Stomach (tissue), 9 donors: ENCODE results near the gene DLD. TPM values are rescaled to one million over a fixed set of nuclear protein-coding genes. Genes with fewer than 3 reads are reported as not detected.
A peak's percentile ranks its signal among the peaks of the same experiment; 100 is the strongest.

Source experiments
- DNase-seq, 2 donors: peaks; one replicate each; pipeline versions ENCODE4 v3.0.0 to v3.0.0-alpha.2; 2013 to 2019
- H3K27ac ChIP-seq, 5 donors: fragments of 200-600 bp in 4 of 5; sonication (generic) in 4 of 5; one replicate each; pipeline ENCODE4 v1.5.1; 2013 to 2019; ENCODE audit warnings: mild to moderate bottlenecking in 1 of 5, moderate library complexity in 1 of 5
- H3K27me3 ChIP-seq, 3 donors: fragments of 200-600 bp; sonication (generic); one replicate each; pipeline ENCODE4 v1.5.1; 2017 to 2019; ENCODE audit warnings: mixed run types in 1 of 3
- H3K36me3 ChIP-seq, 4 donors: fragments of 200-600 bp; sonication (generic); 1 replicate in 3 of 4; 2 replicates in 1 of 4; pipeline ENCODE4 v1.5.1; 2016 to 2019
- H3K4me1 ChIP-seq, 4 donors: fragments of 200-600 bp; sonication (generic); one replicate each; pipeline ENCODE4 v1.5.1; 2016 to 2019
- H3K4me3 ChIP-seq, 4 donors: fragments of 200-600 bp; sonication (generic) in 3 of 4; one replicate each; pipeline ENCODE4 v1.5.1; 2016 to 2019; ENCODE audit warnings: mild to moderate bottlenecking in 1 of 4
- H3K9me3 ChIP-seq, 4 donors: fragments of 200-600 bp; sonication (generic); one replicate each; pipeline ENCODE4 v1.5.1; 2016 to 2019
- EP300 ChIP-seq: sonication (generic); formaldehyde crosslinking; IDR thresholded peaks from one replicate; pipeline ENCODE4 v1.6.1; 2017; ENCODE audit warnings: antibody characterized with exemption
- POLR2A ChIP-seq, 4 donors: fragments of 450-650 bp; IDR thresholded peaks; one replicate each; pipeline ENCODE4 v1.6.1; 2016; ENCODE audit warnings: antibody characterized with exemption in 4 of 4, control low read depth in 2 of 4, mild to moderate bottlenecking in 1 of 4, moderate library complexity in 1 of 4
- POLR2AphosphoS5 ChIP-seq, 3 donors: sonication (generic); formaldehyde crosslinking; IDR thresholded peaks; one replicate each; pipeline ENCODE4 v1.6.1; 2016; ENCODE audit warnings: antibody characterized with exemption in 3 of 3
- WGBS, 5 donors: extraction: QIAGEN DNeasy Blood & Tissue Kit in 3 of 5; methylation state at CpG; one replicate each; pipeline versions ENCODE4 v1.1.5 to v1.1.7; 2013 to 2018; 5-methylcytosine and 5-hydroxymethylcytosine counted together
- intact Hi-C: fragments of 100-400 bp; cut with DNase I; formaldehyde crosslinking; loops from one replicate; pipeline ENCODE4 v1.15.1; 2023; ENCODE audit warnings: low total_unique reads
- polyA plus RNA-seq, 3 donors: library from polyadenylated mRNA; stranded (reverse); fragments of 200-250 nt; gene quantifications; one replicate each; pipeline ENCODE4 v1.2.3, GENCODE V29; 2013
- total RNA-seq, 5 donors: library from RNA; depleted of rRNA; stranded (reverse); fragments of >200 nt; gene quantifications; one replicate each; pipeline versions ENCODE4 v1.1.0 to v1.2.3, GENCODE V29; 2014 to 2016
- TF ChIP-seq, protein P1 (sequence below), 7 experiments: fragments of 450-650 bp in 4 of 7; fragments of 200-600 bp in 3 of 7; sonication (generic) in 3 of 7; IDR thresholded peaks; one replicate each; pipeline ENCODE4 v1.5.1; 2016 to 2019; ENCODE audit warnings: antibody characterized with exemption in 7 of 7, control low read depth in 2 of 7, mild to moderate bottlenecking in 1 of 7
- donor health status: healthy with polysubstance abuse.
- donor health status: Bipolar disorder and iron deficiency.
- donor health status: healthy.

Gene DLD
- total and polyA plus RNA-seq, 8 donors: 24.6 to 173 (median 88.2) TPM

GRCh38 chr7:107933386-107934013, 42.5 kb downstream of the DLD start:
- H3K27me3 ChIP-seq: no peaks in the 10 kb centered on the region
- no peaks in the 10 kb centered on the region for H3K9me3 ChIP-seq
- WGBS, 5 donors: 54 to 71% (median 64%) methylated on average over 6 of the region's 6 CpGs
- H3K36me3 ChIP-seq: peaks cover 7 to 76% (median 67%) of the 10 kb centered on the region in 4 donors
- TF ChIP-seq EP300: no peak
- TF ChIP-seq POLR2A (IDR thresholded peaks at IDR 0.05): no peak
- TF ChIP-seq, protein P1, sequence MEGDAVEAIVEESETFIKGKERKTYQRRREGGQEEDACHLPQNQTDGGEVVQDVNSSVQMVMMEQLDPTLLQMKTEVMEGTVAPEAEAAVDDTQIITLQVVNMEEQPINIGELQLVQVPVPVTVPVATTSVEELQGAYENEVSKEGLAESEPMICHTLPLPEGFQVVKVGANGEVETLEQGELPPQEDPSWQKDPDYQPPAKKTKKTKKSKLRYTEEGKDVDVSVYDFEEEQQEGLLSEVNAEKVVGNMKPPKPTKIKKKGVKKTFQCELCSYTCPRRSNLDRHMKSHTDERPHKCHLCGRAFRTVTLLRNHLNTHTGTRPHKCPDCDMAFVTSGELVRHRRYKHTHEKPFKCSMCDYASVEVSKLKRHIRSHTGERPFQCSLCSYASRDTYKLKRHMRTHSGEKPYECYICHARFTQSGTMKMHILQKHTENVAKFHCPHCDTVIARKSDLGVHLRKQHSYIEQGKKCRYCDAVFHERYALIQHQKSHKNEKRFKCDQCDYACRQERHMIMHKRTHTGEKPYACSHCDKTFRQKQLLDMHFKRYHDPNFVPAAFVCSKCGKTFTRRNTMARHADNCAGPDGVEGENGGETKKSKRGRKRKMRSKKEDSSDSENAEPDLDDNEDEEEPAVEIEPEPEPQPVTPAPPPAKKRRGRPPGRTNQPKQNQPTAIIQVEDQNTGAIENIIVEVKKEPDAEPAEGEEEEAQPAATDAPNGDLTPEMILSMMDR (IDR thresholded peaks at IDR 0.05): no peak
- no peak for TF ChIP-seq POLR2AphosphoS5 (IDR thresholded peaks at IDR 0.05)
- DNase-seq: no peak
- H3K27ac ChIP-seq: peak overlapping the region in 2 of 5 donors; percentile 24 to 66
- H3K4me1 ChIP-seq: peaks cover 3 to 65% (median 22%) of the 10 kb centered on the region in 4 donors
- H3K4me3 ChIP-seq: no peak overlapping the region
- intact Hi-C loops: no loop called here

GRCh38 chr7:107934991-107935770, 44.2 kb downstream of the DLD start:
- DNase-seq: no peak
- H3K9me3 ChIP-seq: no peaks in the 10 kb centered on the region
- TF ChIP-seq POLR2A (IDR thresholded peaks at IDR 0.05) (no peak), POLR2AphosphoS5 (IDR thresholded peaks at IDR 0.05) (no peak), EP300 (no peak)
- TF ChIP-seq, protein P1 (IDR thresholded peaks at IDR 0.05): no peak
- peaks cover 7 to 65% (median 58%) of the 10 kb centered on the region in 4 donors for H3K36me3 ChIP-seq
- intact Hi-C loops: no loop called here
- H3K27ac ChIP-seq: peak overlapping the region in 2 of 5 donors; percentile 9 to 66
- no peak overlapping the region for H3K4me3 ChIP-seq
- 78 to 98% (median 94%) methylated on average over 8 of the region's 8 CpGs for WGBS, 5 donors
- no peaks in the 10 kb centered on the region for H3K27me3 ChIP-seq
- peaks cover 3 to 81% (median 34%) of the 10 kb centered on the region in 4 donors for H3K4me1 ChIP-seq

DNA sequence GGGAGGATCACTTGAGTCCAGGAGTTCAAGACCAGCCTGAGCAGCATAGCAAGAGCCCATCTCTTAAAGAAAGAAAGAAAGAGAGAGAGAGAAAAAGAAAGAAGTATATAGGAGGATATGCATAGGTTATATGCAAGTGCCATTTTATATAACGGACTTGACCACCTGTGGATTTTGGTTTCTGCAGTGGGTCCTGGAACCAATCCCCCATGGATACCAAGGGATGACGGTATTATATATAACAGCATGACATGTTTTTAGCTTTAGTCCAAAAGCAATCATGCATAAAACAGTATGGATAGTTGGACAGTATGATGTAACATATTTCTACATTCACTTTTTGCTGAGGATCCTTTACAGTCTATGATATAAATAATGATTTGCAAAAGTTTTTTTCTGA, 45.3 kb downstream of the DLD start:
- Histone ChIP-seq H3K27me3 (no peaks in the 10 kb centered on the region), H3K36me3 (peaks cover 1 to 64% (median 55%) of the 10 kb centered on the region in 4 donors), H3K27ac (peak overlapping the region in 1 of 5 donors; percentile 82), H3K4me3 (no peak overlapping the region), H3K4me1 (peaks cover 3 to 87% (median 38%) of the 10 kb centered on the region in 4 donors), H3K9me3 (no peaks in the 10 kb centered on the region)
- DNase-seq: no peak
- 93 to 100% (median 98%) methylated on average over 2 of the region's 2 CpGs for WGBS, 5 donors
- intact Hi-C loops: no loop called here
- TF ChIP-seq, protein P1 (IDR thresholded peaks at IDR 0.05): no peak
- TF ChIP-seq EP300: no peak
- no peak for TF ChIP-seq POLR2A (IDR thresholded peaks at IDR 0.05)
- no peak for TF ChIP-seq POLR2AphosphoS5 (IDR thresholded peaks at IDR 0.05)

DNA sequence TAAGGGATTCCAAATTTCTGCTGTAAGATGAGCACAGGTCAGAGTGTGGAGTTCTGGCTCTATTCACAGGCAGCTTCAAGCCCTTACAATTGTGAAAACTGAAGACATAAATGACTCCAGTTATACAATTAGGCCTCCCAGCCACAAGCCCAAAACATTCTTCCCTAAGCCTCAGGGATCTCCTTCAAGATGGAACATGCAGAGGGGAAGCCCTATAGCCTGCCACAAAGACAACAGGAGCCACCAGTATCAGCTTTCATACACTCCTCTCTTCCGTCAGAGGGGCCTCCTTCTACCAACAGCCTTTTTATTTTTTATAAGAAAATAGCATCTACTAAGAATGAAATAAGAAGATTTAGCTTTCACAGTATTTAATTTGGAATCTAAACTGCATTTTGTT, 46.5 kb downstream of the DLD start:
- intact Hi-C loops: no loop called here
- 82 to 93% (median 86%) methylated on average over 1 of the region's 1 CpG for WGBS, 5 donors

More for the DNA sequence above, 46.5 kb downstream of the DLD start:
- H3K4me3 ChIP-seq: no peak overlapping the region
- TF ChIP-seq, protein P1 (IDR thresholded peaks at IDR 0.05): no peak
- TF ChIP-seq EP300: no peak
- no peak for TF ChIP-seq POLR2A (IDR thresholded peaks at IDR 0.05)
- no peak for TF ChIP-seq POLR2AphosphoS5 (IDR thresholded peaks at IDR 0.05)
- H3K36me3 ChIP-seq: peaks cover 3 to 63% (median 51%) of the 10 kb centered on the region in 4 donors
- H3K9me3 ChIP-seq: no peaks in the 10 kb centered on the region
- H3K4me1 ChIP-seq: peaks cover 0 to 77% (median 34%) of the 10 kb centered on the region in 4 donors
- H3K27ac ChIP-seq: peak overlapping the region in 4 of 5 donors; percentile 62 to 82 (median 76)
- H3K27me3 ChIP-seq: no peaks in the 10 kb centered on the region
- peak in 1 of 2 donors; percentile 47 for DNase-seq
